ENCODE data around the gene SNRPB.

Gene SNRPB

DNA sequence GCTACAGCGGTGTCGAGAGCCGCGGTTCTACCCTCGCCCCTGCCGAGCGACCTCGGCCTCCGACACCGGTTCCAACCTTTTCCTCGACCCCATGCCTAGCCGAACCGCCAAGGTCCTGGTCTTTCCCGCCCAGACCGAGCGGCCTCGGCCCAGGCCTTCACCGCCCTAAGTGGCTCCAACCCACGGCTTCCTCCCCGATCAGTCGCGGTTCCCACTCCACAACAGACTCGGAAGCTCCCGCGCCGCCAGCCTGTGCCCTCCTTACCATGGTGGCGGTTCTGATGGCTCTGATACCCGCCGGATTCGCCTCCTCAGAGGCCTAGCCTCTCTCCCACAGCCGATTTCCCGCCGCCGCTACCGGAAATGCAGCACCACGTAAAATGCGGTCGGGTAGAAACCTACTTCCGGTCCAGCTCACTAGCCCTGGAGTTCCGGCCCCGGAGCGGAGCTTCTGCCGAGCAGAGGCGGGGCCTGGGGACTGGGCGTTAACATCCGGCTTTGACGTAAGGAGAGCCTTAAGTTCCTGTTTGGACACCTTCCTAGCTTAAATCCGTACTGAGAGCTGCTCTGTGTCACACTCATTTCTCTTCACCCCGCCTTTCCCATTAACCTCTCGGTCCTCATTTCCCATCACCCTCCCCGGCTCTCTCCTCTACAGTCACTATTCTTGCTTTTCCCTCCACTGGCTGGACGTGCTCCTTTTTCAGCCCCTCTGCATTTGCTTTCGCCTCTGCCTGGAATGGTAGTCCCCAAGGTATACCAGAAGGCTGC is at the start of gene SNRPB:
Gene SNRPB, minus strand, starts transcription at position 367 of the 771 bp plus-strand sequence. Its CDS starts 99 bp downstream, at position 268.
- TF ChIP-seq CTCF (IDR thresholded peaks at IDR 0.05) = no peak
- peak; percentile 98 for DNase-seq (ENCODE audit: low spot score)
- H3K27ac ChIP-seq = peak within 1 kb of the TSS; percentile 90 to 93
- peak within 1 kb of the TSS; percentile 77 for H3K4me3 ChIP-seq

GRCh38 chr20:2519115-2519809 is 48.7 kb upstream of the SNRPB start:
- Histone ChIP-seq H3K4me3 (no peak overlapping the region), H3K27ac (no peak overlapping the region)
- no peak for DNase-seq (ENCODE audit: low spot score)
- TF ChIP-seq CTCF (IDR thresholded peaks at IDR 0.05) = no peak

GRCh38 chr20:2518558-2518957 is 48.0 kb upstream of the SNRPB start:
- TF ChIP-seq CTCF (IDR thresholded peaks at IDR 0.05) = no peak
- no peak for DNase-seq (ENCODE audit: low spot score)
- no peak overlapping the region for H3K27ac ChIP-seq
- H3K4me3 ChIP-seq = no peak overlapping the region

GRCh38 chr20:2518096-2518495 is 47.5 kb upstream of the SNRPB start:
- Histone ChIP-seq H3K4me3 (no peak overlapping the region), H3K27ac (no peak overlapping the region)
- no peak for TF ChIP-seq CTCF (IDR thresholded peaks at IDR 0.05)
- DNase-seq (ENCODE audit: low spot score) = no peak

DNA sequence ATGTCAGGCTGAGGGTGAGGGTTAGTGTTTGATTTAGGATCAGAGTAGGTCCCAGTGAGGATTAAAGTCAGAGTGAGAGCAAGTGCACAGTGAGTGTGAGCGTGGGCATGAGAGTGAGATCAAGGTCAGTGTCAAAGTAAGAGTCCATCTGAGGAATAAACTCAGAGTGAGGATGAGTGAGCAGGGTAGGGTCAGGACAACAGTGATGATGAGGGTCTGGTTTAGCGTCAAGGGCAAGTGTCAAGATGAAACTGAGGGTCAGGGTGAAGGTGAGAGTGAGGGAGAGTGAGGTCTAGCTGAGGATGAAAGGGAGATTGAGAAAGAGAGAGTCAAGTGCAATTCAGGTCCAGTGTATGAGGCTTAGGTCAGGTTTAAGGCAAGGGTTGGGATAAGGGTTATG is 45.8 kb upstream of the SNRPB start:
- H3K4me3 ChIP-seq = no peak overlapping the region
- no peak overlapping the region for H3K27ac ChIP-seq
- DNase-seq (ENCODE audit: low spot score) = no peak
- no peak for TF ChIP-seq CTCF (IDR thresholded peaks at IDR 0.05)

GRCh38 chr20:2515203-2515602 is 44.6 kb upstream of the SNRPB start:
- TF ChIP-seq CTCF (IDR thresholded peaks at IDR 0.05) = no peak
- Histone ChIP-seq H3K27ac (no peak overlapping the region), H3K4me3 (no peak overlapping the region)
- no peak for DNase-seq (ENCODE audit: low spot score)

GRCh38 chr20:2509794-2510193 is 39.2 kb upstream of the SNRPB start:
- TF ChIP-seq CTCF (IDR thresholded peaks at IDR 0.05) = no peak
- peak overlapping the region; percentile 96 for H3K4me3 ChIP-seq
- no peak for DNase-seq (ENCODE audit: low spot score)
- no peak overlapping the region for H3K27ac ChIP-seq

All from coronary artery (tissue), 2 donors.